ENCODE measurements around the gene POLR1F.

DNA sequence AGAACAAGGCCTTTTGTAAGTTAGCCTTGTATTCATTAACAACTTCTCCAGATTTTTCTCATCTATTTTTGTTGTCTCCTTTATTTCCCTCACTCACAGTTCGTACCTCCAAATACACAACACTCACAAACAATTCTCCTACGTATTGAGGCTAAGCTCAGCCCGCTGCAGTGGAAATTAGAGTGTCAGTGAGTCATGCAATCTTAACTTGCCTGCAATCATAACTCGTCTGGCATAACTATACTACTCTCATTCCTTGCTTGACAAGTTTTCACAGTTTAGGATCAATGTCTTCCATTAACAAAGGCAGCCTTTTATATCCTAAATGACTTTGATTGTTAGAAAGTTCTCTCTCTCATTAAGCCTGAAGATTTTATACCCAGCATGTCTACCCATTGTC lies 40.8 kb upstream of the POLR1F start:
- TF ChIP-seq, protein P1, sequence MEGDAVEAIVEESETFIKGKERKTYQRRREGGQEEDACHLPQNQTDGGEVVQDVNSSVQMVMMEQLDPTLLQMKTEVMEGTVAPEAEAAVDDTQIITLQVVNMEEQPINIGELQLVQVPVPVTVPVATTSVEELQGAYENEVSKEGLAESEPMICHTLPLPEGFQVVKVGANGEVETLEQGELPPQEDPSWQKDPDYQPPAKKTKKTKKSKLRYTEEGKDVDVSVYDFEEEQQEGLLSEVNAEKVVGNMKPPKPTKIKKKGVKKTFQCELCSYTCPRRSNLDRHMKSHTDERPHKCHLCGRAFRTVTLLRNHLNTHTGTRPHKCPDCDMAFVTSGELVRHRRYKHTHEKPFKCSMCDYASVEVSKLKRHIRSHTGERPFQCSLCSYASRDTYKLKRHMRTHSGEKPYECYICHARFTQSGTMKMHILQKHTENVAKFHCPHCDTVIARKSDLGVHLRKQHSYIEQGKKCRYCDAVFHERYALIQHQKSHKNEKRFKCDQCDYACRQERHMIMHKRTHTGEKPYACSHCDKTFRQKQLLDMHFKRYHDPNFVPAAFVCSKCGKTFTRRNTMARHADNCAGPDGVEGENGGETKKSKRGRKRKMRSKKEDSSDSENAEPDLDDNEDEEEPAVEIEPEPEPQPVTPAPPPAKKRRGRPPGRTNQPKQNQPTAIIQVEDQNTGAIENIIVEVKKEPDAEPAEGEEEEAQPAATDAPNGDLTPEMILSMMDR (conservative IDR thresholded peaks at IDR 0.05 in 1 of 2, IDR thresholded peaks at IDR 0.05 in 1 of 2; ENCODE audit: extremely low read depth in 1 of 2, insufficient read depth in 1 of 2, low read depth in 1 of 2, low read length in 2 of 2) = no peak
- no peak for TF ChIP-seq EZH2 (IDR thresholded peaks at IDR 0.05; ENCODE audit: borderline replicate concordance, low read length)
